HEK293 (cell line): Measurements from ENCODE around the gene ARPC1B.

ENCODE experiments used
- CTCF ChIA-PET: fragments of 350-600 bp; formaldehyde crosslinking; extraction: SDS; loops from one replicate; lab custom pipeline; 2021; ENCODE audit warnings: antibody characterized with exemption; lab: Yijun Ruan, JAX
- POLR2A ChIA-PET: fragments of 300-600 bp; formaldehyde crosslinking; extraction: SDS; loops from one replicate; lab custom pipeline; 2020; ENCODE audit warnings: antibody characterized with exemption, inconsistent platforms; lab: Yijun Ruan, JAX
- H3K27ac ChIP-seq: fragments of 200-500 bp; sonication (Bioruptor generic); 2 replicates; pipeline ENCODE4 v1.5.1; 2014; ENCODE audit warnings: low read depth, low read length, control low read depth, inconsistent platforms; ENCODE audit errors: extremely low read depth
- H3K36me3 ChIP-seq, 2 experiments: fragments of 200-500 bp in 1 of 2; sonication (Bioruptor generic) in 1 of 2; 1 replicate in 1 of 2; 2 replicates in 1 of 2; pipeline ENCODE4 v1.5.1; 2014 to 2017; ENCODE audit warnings: inconsistent platforms in 2 of 2, low read length in 2 of 2; ENCODE audit not compliant: control insufficient read depth in 2 of 2, insufficient read depth in 1 of 2
- H3K4me1 ChIP-seq: fragments of 200-500 bp; sonication (Bioruptor generic); 2 replicates; pipeline ENCODE4 v1.5.1; 2014; ENCODE audit warnings: mild to moderate bottlenecking, low read length, inconsistent platforms; ENCODE audit not compliant: control insufficient read depth, insufficient read depth
- H3K4me3 ChIP-seq: 2 replicates; pipeline ENCODE4 v1.5.1; 2011; ENCODE audit warnings: low read depth, mild to moderate bottlenecking, control low read depth, low read length, moderate library complexity
- H3K9me3 ChIP-seq: fragments of 200-500 bp; sonication (Bioruptor generic); 2 replicates; pipeline ENCODE4 v1.5.1; 2014; ENCODE audit warnings: low read depth, low read length, inconsistent platforms; ENCODE audit not compliant: control insufficient read depth, insufficient read depth
- BCL11B ChIP-seq: fragments of 450-650 bp; formaldehyde crosslinking; IDR thresholded peaks from 2 replicates; pipeline ENCODE4 v1.5.1; 2016; ENCODE audit warnings: low read depth, missing biosample characterization, missing genetic modification characterization
- GLI4 ChIP-seq: fragments of 450-650 bp; formaldehyde crosslinking; IDR thresholded peaks from 2 replicates; pipeline ENCODE4 v1.5.1; 2016; ENCODE audit warnings: missing biosample characterization, missing genetic modification characterization
- GLIS2 ChIP-seq: fragments of 450-650 bp; formaldehyde crosslinking; IDR thresholded peaks from 2 replicates; pipeline ENCODE4 v1.5.1; 2016; ENCODE audit warnings: missing biosample characterization, missing genetic modification characterization
- KLF1 ChIP-seq: fragments of 450-650 bp; formaldehyde crosslinking; IDR thresholded peaks from 2 replicates; pipeline ENCODE4 v1.5.1; 2016; ENCODE audit warnings: missing biosample characterization, missing genetic modification characterization
- OSR2 ChIP-seq: fragments of 450-650 bp; formaldehyde crosslinking; IDR thresholded peaks from 2 replicates; pipeline ENCODE4 v1.5.1; 2016; ENCODE audit warnings: missing biosample characterization, missing genetic modification characterization
- PRDM6 ChIP-seq: fragments of 450-650 bp; formaldehyde crosslinking; IDR thresholded peaks from 2 replicates; pipeline ENCODE4 v1.5.1; 2017; ENCODE audit warnings: missing biosample characterization, missing genetic modification characterization
- REPIN1 ChIP-seq: fragments of 450-650 bp; formaldehyde crosslinking; IDR thresholded peaks from 2 replicates; pipeline ENCODE4 v1.5.1; 2017; ENCODE audit warnings: missing biosample characterization, missing genetic modification characterization, low read depth
- REST ChIP-seq: fragments of 450-650 bp; formaldehyde crosslinking; IDR thresholded peaks from 2 replicates; pipeline ENCODE4 v1.5.1; 2016; ENCODE audit warnings: missing biosample characterization, missing genetic modification characterization
- TRIM28 ChIP-seq: IDR thresholded peaks from 2 replicates; pipeline ENCODE4 v1.6.1; 2011; ENCODE audit warnings: low read length, control low read depth, borderline replicate concordance
- TSHZ1 ChIP-seq: fragments of 450-650 bp; formaldehyde crosslinking; IDR thresholded peaks from 2 replicates; pipeline ENCODE4 v1.5.1; 2016; ENCODE audit warnings: missing biosample characterization, missing genetic modification characterization, borderline replicate concordance
- ZBTB48 ChIP-seq: fragments of 450-650 bp; formaldehyde crosslinking; IDR thresholded peaks from 2 replicates; pipeline ENCODE4 v1.5.1; 2016; ENCODE audit warnings: missing biosample characterization, missing genetic modification characterization
- ZNF157 ChIP-seq: fragments of 450-650 bp; formaldehyde crosslinking; IDR thresholded peaks from 2 replicates; pipeline ENCODE4 v1.5.1; 2016; ENCODE audit warnings: missing biosample characterization, missing genetic modification characterization
- ZNF280C ChIP-seq: fragments of 450-650 bp; formaldehyde crosslinking; IDR thresholded peaks from 2 replicates; pipeline ENCODE4 v1.5.1; 2016; ENCODE audit warnings: missing biosample characterization, missing genetic modification characterization
- ZNF341 ChIP-seq: fragments of 450-650 bp; formaldehyde crosslinking; IDR thresholded peaks from 2 replicates; pipeline ENCODE4; 2016; ENCODE audit warnings: low read depth, missing biosample characterization, missing genetic modification characterization
- ZNF423 ChIP-seq: fragments of 450-650 bp; formaldehyde crosslinking; IDR thresholded peaks from 2 replicates; pipeline ENCODE4 v1.5.1; 2016; ENCODE audit warnings: missing biosample characterization, missing genetic modification characterization
- ZNF558 ChIP-seq: fragments of 450-650 bp; formaldehyde crosslinking; IDR thresholded peaks from 2 replicates; pipeline ENCODE4 v1.5.1; 2016; ENCODE audit warnings: missing biosample characterization, missing genetic modification characterization
- ZNF660 ChIP-seq: fragments of 450-650 bp; IDR thresholded peaks from 2 replicates; pipeline ENCODE4 v1.5.1; 2018; ENCODE audit warnings: missing biosample characterization, mild to moderate bottlenecking, missing genetic modification characterization
- ZNF677 ChIP-seq: fragments of 450-650 bp; IDR thresholded peaks from 2 replicates; pipeline ENCODE4 v1.5.0; 2018; ENCODE audit warnings: missing biosample characterization, mild to moderate bottlenecking, missing genetic modification characterization, moderate library complexity
- ZNF830 ChIP-seq: fragments of 450-650 bp; IDR thresholded peaks from 2 replicates; pipeline ENCODE4 v1.5.0; 2018; ENCODE audit warnings: missing biosample characterization, missing genetic modification characterization, low read depth, mild to moderate bottlenecking, moderate library complexity
- ZSCAN5A ChIP-seq: fragments of 450-650 bp; formaldehyde crosslinking; IDR thresholded peaks from 2 replicates; pipeline ENCODE4 v1.5.1; 2016; ENCODE audit warnings: missing biosample characterization, missing genetic modification characterization

Gene ARPC1B

GRCh38 chr7:99331002-99331401 lies 43.5 kb upstream of the ARPC1B start:
- H3K4me1 ChIP-seq, result peaks cover 4% of the 10 kb centered on the region; the same call in 1 of the 2 replicates
- ChIA-PET POLR2A (interaction anchor here (0.7 kb wide), 2 partner anchors 143 to 330 kb away, joined by 3 to 5 read pairs; no protein-coding TSS in a partner anchor), CTCF (no interaction called here)
- TF ChIP-seq PRDM6 (tag by site-specific recombination) (0 out of 2 replicates have a peak, but pooled peaks have one; percentile 2), ZNF157 (no peak)
- H3K9me3 ChIP-seq, result no peaks in the 10 kb centered on the region
- H3K36me3 ChIP-seq, result peaks cover 25 to 28% of the 10 kb centered on the region in 2 experiments
- H3K27ac ChIP-seq, result peak overlapping the region; percentile 34; the same call in 1 of the 2 replicates
- no peak overlapping the region for H3K4me3 ChIP-seq

GRCh38 chr7:99339595-99339994 lies 34.9 kb upstream of the ARPC1B start:
- Histone ChIP-seq H3K4me1 (no peaks in the 10 kb centered on the region), H3K27ac (no peak overlapping the region), H3K36me3 (peaks cover 69 to 87% of the 10 kb centered on the region in 2 experiments)
- POLR2A ChIA-PET, result interaction anchor here (2.7 kb wide), 1 partner anchor 14 kb away, joined by 6 read pairs; the partner anchor contains the start of gene ARPC1A
- CTCF ChIA-PET, result interaction anchor here (0.6 to 1.7 kb wide), 2 partner anchors 10 to 238 kb away, joined by 3 to 4 read pairs; no protein-coding TSS in a partner anchor
- no peak for TF ChIP-seq KLF1 (tag by site-specific recombination)
- no peak for TF ChIP-seq TRIM28
- no peak for TF ChIP-seq REPIN1 (tag by site-specific recombination)
- TF ChIP-seq OSR2 (tag by site-specific recombination), result no peak
- no peak for TF ChIP-seq ZNF341 (tag by site-specific recombination)
- TF ChIP-seq ZNF157, result no peak
- no peak for TF ChIP-seq ZNF558 (tag by site-specific recombination)
- TF ChIP-seq GLIS2 (tag by site-specific recombination), result no peak
- TF ChIP-seq ZNF830, result no peak
- TF ChIP-seq ZNF660 (tag by site-specific recombination), result no peak
- no peak for TF ChIP-seq REST
- TF ChIP-seq ZSCAN5A, result no peak
- TF ChIP-seq BCL11B (tag by site-specific recombination), result no peak
- TF ChIP-seq, all 188 proteins: peak for 0
- Histone ChIP-seq H3K4me3 (no peak overlapping the region), H3K9me3 (no peaks in the 10 kb centered on the region)

- no peak overlapping the region for H3K4me3 ChIP-seq
- no peaks in the 10 kb centered on the region for H3K9me3 ChIP-seq
- peaks cover 2% of the 10 kb centered on the region; the same call in 1 of the 2 replicates for H3K4me1 ChIP-seq
- H3K27ac ChIP-seq, result no peak overlapping the region
- ChIA-PET POLR2A (interaction anchor here (2.7 kb wide), 1 partner anchor 15 kb away, joined by 6 read pairs; the partner anchor contains the start of gene ARPC1A), CTCF (no interaction called here)
- H3K36me3 ChIP-seq, result peaks cover 68 to 86% of the 10 kb centered on the region in 2 experiments
- TF ChIP-seq ZBTB48 (no peak), ZNF660 (tag by site-specific recombination) (no peak), TSHZ1 (tag by site-specific recombination) (no peak), ZNF423 (tag by site-specific recombination) (no peak), ZNF280C (tag by site-specific recombination) (no peak), GLI4 (tag by site-specific recombination) (no peak), ZNF677 (tag by site-specific recombination) (no peak)
Observed at GRCh38 chr7:99340659-99341058, 33.9 kb upstream of the ARPC1B start.
